NCI-H1092 treated with DMSO at 0.1 percent for 48 hours (cell line): ENCODE results near the gene CLP1.
A peak's percentile ranks its signal among the peaks of the same experiment; 100 is the strongest.
"Not testable (repeated sequence)": the region's sequence is repeated elsewhere in the genome, so short reads cannot be mapped to it uniquely, and the experiment has no call there.

Source experiments
- DNase-seq: peaks from one replicate; lab custom pipeline; 2025; lab: John Stamatoyannopoulos, UW

CLP1 gene

GRCh38 chr11:57667117-57667735, 9.7 kb downstream of the CLP1 start:
- peak; percentile 100 for DNase-seq

- peak; percentile 100 for DNase-seq
These were observed 10.3 kb downstream of the CLP1 start, which contains the start of gene ZDHHC5 for GRCh38 chr11:57667736-57668433. ZDHHC5 (plus strand) TSS chr11:57668114; CDS start chr11:57673091, 4,977 bp downstream.

- peak; percentile 37 for DNase-seq
These were observed 10.8 kb downstream of the CLP1 start for GRCh38 chr11:57668434-57668782.

GRCh38 chr11:57674251-57674650, 16.7 kb downstream of the CLP1 start:
- DNase-seq: no peak

- DNase-seq: no peak
These were observed 17.8 kb downstream of the CLP1 start for GRCh38 chr11:57675176-57675941.

GRCh38 chr11:57679396-57679795, 21.8 kb downstream of the CLP1 start:
- no peak for DNase-seq

GRCh38 chr11:57680552-57680874, 23.0 kb downstream of the CLP1 start:
- no peak for DNase-seq

- no peak for DNase-seq
These were observed 23.6 kb downstream of the CLP1 start for GRCh38 chr11:57681168-57681567.

- not testable (repeated sequence) for DNase-seq
These were observed 32.9 kb downstream of the CLP1 start for GRCh38 chr11:57690474-57690873.

GRCh38 chr11:57698843-57699365, 41.3 kb downstream of the CLP1 start:
- no peak for DNase-seq

GRCh38 chr11:57699813-57700212, 42.3 kb downstream of the CLP1 start:
- no peak for DNase-seq

- DNase-seq: no peak
These were observed 42.9 kb downstream of the CLP1 start for GRCh38 chr11:57700425-57700824.

GRCh38 chr11:57703341-57703740, 45.8 kb downstream of the CLP1 start:
- no peak for DNase-seq

- DNase-seq: no peak
These were observed 47.4 kb downstream of the CLP1 start for GRCh38 chr11:57704932-57705331.

- not testable (repeated sequence) for DNase-seq
These were observed 47.9 kb downstream of the CLP1 start for GRCh38 chr11:57705432-57705831.

GRCh38 chr11:57709802-57710367, 52.3 kb downstream of the CLP1 start:
- DNase-seq: no peak
